ENCODE results near the gene JAM3. TPM values are rescaled to one million over a fixed set of nuclear protein-coding genes. Genes with fewer than 3 reads are reported as not detected.
A peak's percentile ranks its signal among the peaks of the same experiment; 100 is the strongest.

JAM3 gene
- total RNA-seq, 3 donors from 2014 or later (not counting 1 experiment from before 2014, with no cell fraction given) = 2.1 to 3.8 (median 2.4) TPM

DNA sequence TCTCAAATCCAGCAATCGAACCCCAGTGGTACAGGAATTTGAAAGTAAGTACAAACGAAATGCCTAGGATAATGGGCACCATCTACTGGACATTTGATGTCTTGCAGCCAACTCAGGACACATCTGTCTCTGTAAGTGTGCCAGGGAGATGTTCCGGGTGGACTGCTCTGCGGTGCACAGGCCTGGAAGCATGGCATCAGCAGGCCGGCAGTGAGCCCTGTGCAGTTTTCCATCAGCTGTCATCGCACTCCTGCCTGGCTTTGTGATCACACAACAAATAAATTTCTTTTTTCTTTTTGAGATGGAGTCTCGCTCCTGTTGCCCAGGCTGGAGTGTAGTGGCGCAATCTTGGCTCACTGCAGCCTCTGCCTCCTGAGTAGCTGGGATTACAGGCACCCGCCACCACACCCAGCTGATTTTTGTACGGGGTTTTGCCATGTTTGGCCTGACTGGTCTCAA, 71.0 kb downstream of the JAM3 start:
- DNase-seq (peak in 1 of 2 donors; percentile 77), ATAC-seq (peak in 2 of 3 donors; percentile 38 to 77)
- WGBS (ENCODE audit: insufficient coverage) = 68% methylated on average over 10 of the region's 10 CpGs
- no peaks in the 10 kb centered on the region for H3K9me3 Mint-ChIP-seq
- Histone ChIP-seq H3K4me3 (ENCODE audit: low read length) (no peak overlapping the region), H3K27ac (ENCODE audit: low read length) (no peak overlapping the region), H3K4me1 (ENCODE audit: control insufficient read depth, insufficient read depth, low read length) (no peaks in the 10 kb centered on the region), H3K9me3 (ENCODE audit: control insufficient read depth, insufficient read depth, low read length) (no peaks in the 10 kb centered on the region), H3K27me3 (ENCODE audit: control insufficient read depth, insufficient read depth, low read length) (no peaks in the 10 kb centered on the region), H3K36me3 (ENCODE audit: control insufficient read depth, insufficient read depth, low read length) (no peaks in the 10 kb centered on the region)
- intact Hi-C loops (cut with micrococcal nuclease) = loop anchor here (2.0 kb wide), 2 partner anchors 89 to 213 kb away; no protein-coding TSS in a partner anchor
- H3K27me3 Mint-ChIP-seq (ENCODE audit: low read depth in 2 of 2) = peaks cover 5 to 7% of the 10 kb centered on the region in 2 donors
- H3K4me1 Mint-ChIP-seq = peaks cover 6 to 19% of the 10 kb centered on the region in 2 donors
- TF ChIP-seq, protein P1, sequence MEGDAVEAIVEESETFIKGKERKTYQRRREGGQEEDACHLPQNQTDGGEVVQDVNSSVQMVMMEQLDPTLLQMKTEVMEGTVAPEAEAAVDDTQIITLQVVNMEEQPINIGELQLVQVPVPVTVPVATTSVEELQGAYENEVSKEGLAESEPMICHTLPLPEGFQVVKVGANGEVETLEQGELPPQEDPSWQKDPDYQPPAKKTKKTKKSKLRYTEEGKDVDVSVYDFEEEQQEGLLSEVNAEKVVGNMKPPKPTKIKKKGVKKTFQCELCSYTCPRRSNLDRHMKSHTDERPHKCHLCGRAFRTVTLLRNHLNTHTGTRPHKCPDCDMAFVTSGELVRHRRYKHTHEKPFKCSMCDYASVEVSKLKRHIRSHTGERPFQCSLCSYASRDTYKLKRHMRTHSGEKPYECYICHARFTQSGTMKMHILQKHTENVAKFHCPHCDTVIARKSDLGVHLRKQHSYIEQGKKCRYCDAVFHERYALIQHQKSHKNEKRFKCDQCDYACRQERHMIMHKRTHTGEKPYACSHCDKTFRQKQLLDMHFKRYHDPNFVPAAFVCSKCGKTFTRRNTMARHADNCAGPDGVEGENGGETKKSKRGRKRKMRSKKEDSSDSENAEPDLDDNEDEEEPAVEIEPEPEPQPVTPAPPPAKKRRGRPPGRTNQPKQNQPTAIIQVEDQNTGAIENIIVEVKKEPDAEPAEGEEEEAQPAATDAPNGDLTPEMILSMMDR (IDR thresholded peaks at IDR 0.05) = peak; percentile 56
- no peak overlapping the region for H3K27ac Mint-ChIP-seq
- no peaks in the 10 kb centered on the region for H3K36me3 Mint-ChIP-seq
- H3K4me3 Mint-ChIP-seq = no peak overlapping the region

DNA sequence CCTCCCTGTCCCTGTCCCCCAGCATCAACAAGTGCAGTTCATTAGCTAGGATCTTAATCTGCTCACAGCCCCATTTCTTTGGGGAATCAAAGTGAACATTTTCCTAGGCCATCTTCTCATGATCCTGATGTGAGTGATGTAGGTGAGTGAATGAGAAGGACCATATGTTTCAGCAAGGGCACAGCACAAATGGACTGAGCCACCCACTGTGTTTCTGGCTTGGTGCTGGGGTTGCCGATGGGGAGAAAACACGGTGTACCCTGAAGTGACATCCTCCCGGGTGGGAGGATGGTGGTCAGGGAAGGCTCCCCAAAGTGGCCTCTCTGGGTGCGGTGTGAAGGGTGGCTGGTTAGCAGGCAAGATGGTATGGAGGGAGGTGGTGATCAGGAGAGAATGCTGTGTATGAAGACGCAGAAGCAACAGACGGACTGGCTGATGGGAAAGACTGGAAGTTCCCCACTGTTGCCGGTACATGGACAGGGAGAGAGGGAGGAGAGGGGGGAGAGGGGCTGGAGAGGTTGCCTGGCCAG, 72.2 kb downstream of the JAM3 start:
- H3K36me3 ChIP-seq (ENCODE audit: control insufficient read depth, insufficient read depth, low read length) = no peaks in the 10 kb centered on the region
- Mint-ChIP-seq H3K27me3 (ENCODE audit: low read depth in 2 of 2) (peaks cover 5 to 7% of the 10 kb centered on the region in 2 donors), H3K9me3 (no peaks in the 10 kb centered on the region), H3K4me3 (no peak overlapping the region), H3K36me3 (no peaks in the 10 kb centered on the region), H3K4me1 (peaks cover 6 to 19% of the 10 kb centered on the region in 2 donors), H3K27ac (no peak overlapping the region)
- no peak overlapping the region for H3K27ac ChIP-seq (ENCODE audit: low read length)
- no peaks in the 10 kb centered on the region for H3K4me1 ChIP-seq (ENCODE audit: control insufficient read depth, insufficient read depth, low read length)
- 95% methylated on average over 7 of the region's 7 CpGs for WGBS (ENCODE audit: insufficient coverage)
- intact Hi-C loops (cut with micrococcal nuclease) = no loop called here
- TF ChIP-seq, protein P1 (IDR thresholded peaks at IDR 0.05) = no peak
- no peaks in the 10 kb centered on the region for H3K27me3 ChIP-seq (ENCODE audit: control insufficient read depth, insufficient read depth, low read length)
- DNase-seq (no peak), ATAC-seq (no peak)
- no peak overlapping the region for H3K4me3 ChIP-seq (ENCODE audit: low read length)
- no peaks in the 10 kb centered on the region for H3K9me3 ChIP-seq (ENCODE audit: control insufficient read depth, insufficient read depth, low read length)

DNA sequence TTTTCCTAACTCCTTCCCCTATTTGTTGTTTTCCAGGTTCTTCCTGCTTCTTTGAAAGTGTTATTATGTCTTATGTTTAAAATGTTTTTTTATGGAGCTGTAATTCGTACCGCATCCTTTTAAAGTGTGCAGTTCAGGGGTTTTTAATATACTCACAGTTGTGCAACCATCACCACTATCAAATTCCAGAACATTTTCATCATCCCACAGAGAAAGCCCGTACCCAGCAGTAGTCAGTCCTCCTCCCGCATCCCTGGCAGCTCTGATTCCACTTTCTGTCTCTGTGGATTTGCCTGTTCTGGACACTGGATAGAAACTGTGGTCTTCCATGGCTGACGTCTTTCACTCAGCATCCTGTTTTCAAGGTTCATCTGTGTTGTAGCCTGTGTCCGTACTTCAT, 73.7 kb downstream of the JAM3 start:
- no peak for ATAC-seq
- 95% methylated on average over 4 of the region's 6 CpGs for WGBS (ENCODE audit: insufficient coverage)
- DNase-seq = no peak
- Histone ChIP-seq H3K27me3 (ENCODE audit: control insufficient read depth, insufficient read depth, low read length) (no peaks in the 10 kb centered on the region), H3K36me3 (ENCODE audit: control insufficient read depth, insufficient read depth, low read length) (no peaks in the 10 kb centered on the region), H3K9me3 (ENCODE audit: control insufficient read depth, insufficient read depth, low read length) (no peaks in the 10 kb centered on the region), H3K4me1 (ENCODE audit: control insufficient read depth, insufficient read depth, low read length) (no peaks in the 10 kb centered on the region), H3K27ac (ENCODE audit: low read length) (no peak overlapping the region), H3K4me3 (ENCODE audit: low read length) (no peak overlapping the region)
- Mint-ChIP-seq H3K4me3 (no peak overlapping the region), H3K4me1 (peaks cover 6 to 19% of the 10 kb centered on the region in 2 donors), H3K27me3 (ENCODE audit: low read depth in 2 of 2) (peaks cover 5 to 7% of the 10 kb centered on the region in 2 donors), H3K9me3 (no peaks in the 10 kb centered on the region), H3K27ac (no peak overlapping the region), H3K36me3 (no peaks in the 10 kb centered on the region)
- TF ChIP-seq, protein P1 (IDR thresholded peaks at IDR 0.05) = no peak
- intact Hi-C loops (cut with micrococcal nuclease) = no loop called here

DNA sequence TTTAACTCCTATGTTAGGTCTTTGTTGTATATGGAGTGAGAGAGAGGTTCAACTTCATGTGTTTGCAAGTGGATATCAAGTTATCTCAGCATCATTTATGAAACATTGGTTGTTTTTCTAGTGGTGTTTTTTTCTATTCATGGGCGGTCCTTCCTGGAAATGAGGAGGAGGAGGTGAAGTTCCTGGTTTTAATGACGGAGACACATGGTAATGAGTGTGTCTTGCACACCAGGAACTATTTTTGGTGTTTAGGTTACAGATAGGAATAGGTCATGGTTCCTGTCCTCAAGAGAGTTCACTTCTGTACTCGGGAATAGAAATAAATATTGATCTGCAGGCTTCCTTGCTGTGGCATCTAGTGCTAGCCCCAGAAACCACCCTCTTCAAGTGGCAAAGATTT, 74.9 kb downstream of the JAM3 start:
- 80% methylated on average over 3 of the region's 3 CpGs for WGBS (ENCODE audit: insufficient coverage)
- Histone ChIP-seq H3K36me3 (ENCODE audit: control insufficient read depth, insufficient read depth, low read length) (no peaks in the 10 kb centered on the region), H3K27me3 (ENCODE audit: control insufficient read depth, insufficient read depth, low read length) (no peaks in the 10 kb centered on the region), H3K4me1 (ENCODE audit: control insufficient read depth, insufficient read depth, low read length) (no peaks in the 10 kb centered on the region), H3K4me3 (ENCODE audit: low read length) (no peak overlapping the region), H3K27ac (ENCODE audit: low read length) (no peak overlapping the region), H3K9me3 (ENCODE audit: control insufficient read depth, insufficient read depth, low read length) (no peaks in the 10 kb centered on the region)
- no peak overlapping the region for H3K27ac Mint-ChIP-seq
- H3K4me3 Mint-ChIP-seq = no peak overlapping the region
- H3K36me3 Mint-ChIP-seq = no peaks in the 10 kb centered on the region
- ATAC-seq (no peak), DNase-seq (no peak)
- intact Hi-C loops (cut with micrococcal nuclease) = no loop called here
- H3K27me3 Mint-ChIP-seq (ENCODE audit: low read depth in 2 of 2) = peaks cover 5 to 7% of the 10 kb centered on the region in 2 donors
- TF ChIP-seq, protein P1 (IDR thresholded peaks at IDR 0.05) = no peak
- H3K9me3 Mint-ChIP-seq = no peaks in the 10 kb centered on the region
- H3K4me1 Mint-ChIP-seq = peaks cover 6 to 19% of the 10 kb centered on the region in 2 donors
